Measurements from ENCODE around the gene MAST2.
"Not testable (repeated sequence)": the region's sequence is repeated elsewhere in the genome, so short reads cannot be mapped to it uniquely, and the experiment has no call there.

The MAST2 gene

GRCh38 chr1:45862008-45862407 is 58.6 kb downstream of the MAST2 start:
- no peak for DNase-seq

DNA sequence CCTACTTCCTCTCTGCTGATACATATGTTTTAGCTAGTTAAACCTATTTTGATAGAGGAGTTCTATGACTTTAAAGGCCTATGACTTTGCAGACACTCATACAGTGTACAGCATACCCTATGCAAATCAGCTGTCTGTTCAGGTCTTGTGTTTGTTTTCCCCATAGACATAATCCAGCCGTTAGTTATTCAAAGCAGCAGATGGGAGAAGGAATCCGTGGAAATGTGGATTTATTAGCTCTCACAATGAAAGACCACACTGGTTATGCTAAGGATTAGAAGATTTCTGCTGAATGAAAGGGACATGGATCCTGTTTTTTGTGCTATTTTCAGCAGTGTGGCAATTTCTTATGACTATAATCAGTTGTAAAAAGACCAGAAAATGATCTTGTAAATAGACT is 59.8 kb downstream of the MAST2 start:
- DNase-seq: no peak

DNA sequence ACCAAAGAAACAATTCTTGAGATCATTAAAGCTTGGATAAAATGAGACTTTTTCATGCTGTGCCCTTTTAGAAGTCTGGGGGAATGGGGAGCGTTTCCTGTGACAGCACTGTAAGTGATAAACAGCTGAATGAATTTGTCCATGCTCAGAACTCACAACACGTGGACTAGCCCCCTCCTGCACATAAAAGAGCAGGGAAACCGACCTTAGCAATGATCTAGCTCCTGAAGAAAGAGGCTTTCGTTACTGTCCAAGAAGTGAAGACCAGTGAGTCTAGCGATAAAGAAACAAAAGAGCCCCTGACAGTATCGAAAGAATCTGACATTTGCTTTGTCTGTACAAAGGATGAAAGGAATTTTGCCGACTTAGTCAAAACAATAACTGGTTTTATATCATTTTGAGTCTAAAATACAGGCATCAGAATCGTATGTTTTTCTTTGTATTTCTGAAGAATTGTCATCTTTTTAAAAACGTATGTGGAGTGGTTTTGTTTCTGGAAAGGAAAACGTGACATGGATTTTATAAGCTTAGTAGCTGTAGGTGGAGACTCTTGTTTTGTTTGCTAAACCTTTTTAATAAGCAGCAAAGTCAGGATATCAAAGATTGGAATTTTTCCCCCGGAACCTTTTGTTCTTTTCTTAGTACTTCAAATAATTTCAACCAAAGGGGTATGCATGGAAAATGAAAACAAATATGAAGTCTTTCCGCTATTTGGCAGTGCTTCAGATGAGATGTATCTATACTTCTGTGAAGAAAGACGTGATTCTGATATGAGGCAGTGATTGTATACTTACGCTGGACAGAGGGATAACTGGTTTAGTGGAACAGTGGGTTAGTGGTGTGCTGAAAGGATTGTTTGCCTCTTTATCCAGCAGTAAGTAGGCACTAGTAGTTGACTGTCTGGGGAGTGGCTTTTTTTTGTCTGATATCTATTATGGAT is 61.0 kb downstream of the MAST2 start:
- DNase-seq: no peak

DNA sequence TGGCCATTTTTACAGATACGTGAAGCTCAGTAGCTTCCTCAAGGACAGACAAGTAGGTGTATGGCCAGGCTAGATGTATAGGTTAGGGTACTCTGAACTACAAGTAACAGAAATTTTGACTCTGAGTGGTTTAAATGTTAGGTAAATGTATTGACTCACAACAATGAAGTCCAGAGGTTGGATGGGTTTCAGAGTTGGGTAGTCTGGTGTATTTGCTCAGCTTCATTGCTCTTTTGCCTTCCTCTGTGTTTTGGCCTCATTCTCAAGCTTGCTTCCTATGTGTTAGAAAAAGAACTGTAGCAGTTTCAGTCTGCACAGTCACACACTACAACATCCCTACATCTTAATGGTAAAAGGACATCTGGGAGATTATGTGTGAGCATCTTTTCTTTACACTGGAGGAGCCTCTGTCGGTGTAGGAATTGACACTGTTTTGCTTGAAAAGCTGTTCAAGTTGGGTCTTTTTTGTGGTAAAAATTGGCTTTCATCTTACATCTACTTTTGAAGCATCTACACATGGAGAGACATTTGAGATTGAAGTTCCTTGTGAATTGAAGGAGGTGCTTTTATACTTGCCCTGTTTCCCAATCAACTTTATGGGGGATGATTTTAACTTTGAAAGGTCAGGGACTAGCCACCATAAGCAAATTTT is 64.4 kb downstream of the MAST2 start:
- DNase-seq: no peak

- DNase-seq: no peak
Measured at GRCh38 chr1:45868861-45869260, 65.4 kb downstream of the MAST2 start.

- DNase-seq: no peak
Measured at GRCh38 chr1:45870500-45870899, 67.1 kb downstream of the MAST2 start.

GRCh38 chr1:45872173-45872801 is 68.9 kb downstream of the MAST2 start:
- DNase-seq: not testable (repeated sequence)

DNA sequence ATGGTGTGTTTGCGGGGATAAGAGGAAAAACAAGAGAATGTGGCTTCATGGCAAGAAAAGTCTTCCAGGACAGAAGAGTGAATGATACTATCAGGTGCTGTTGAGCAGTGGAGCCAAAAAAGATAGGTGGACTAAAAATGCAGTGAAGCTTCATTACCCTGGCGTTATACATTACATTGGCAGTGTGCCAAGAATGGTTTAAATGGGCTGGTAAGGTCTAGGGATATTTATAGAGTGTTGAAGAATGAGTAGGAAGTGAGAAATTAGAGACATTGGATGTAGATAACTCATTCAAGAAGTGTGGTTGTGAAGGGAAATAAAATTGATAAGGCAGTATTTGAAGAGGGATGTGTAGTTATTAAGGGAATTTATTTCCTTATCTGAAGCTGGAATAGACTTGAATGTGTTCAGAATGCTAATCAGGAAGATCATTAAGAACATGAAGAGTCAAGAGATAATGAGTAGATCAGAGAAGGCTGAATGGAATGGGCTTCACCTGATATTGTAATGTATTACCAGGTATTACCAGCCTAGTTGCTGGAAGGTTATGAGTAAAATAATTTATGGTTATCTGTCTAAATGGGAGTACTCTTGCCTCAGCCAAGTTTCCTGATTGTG is 72.7 kb downstream of the MAST2 start:
- DNase-seq: no peak

- no peak for DNase-seq
Measured at GRCh38 chr1:45877264-45877663, 73.9 kb downstream of the MAST2 start.

GRCh38 chr1:45879885-45880598 is 76.6 kb downstream of the MAST2 start:
- no peak for DNase-seq

DNA sequence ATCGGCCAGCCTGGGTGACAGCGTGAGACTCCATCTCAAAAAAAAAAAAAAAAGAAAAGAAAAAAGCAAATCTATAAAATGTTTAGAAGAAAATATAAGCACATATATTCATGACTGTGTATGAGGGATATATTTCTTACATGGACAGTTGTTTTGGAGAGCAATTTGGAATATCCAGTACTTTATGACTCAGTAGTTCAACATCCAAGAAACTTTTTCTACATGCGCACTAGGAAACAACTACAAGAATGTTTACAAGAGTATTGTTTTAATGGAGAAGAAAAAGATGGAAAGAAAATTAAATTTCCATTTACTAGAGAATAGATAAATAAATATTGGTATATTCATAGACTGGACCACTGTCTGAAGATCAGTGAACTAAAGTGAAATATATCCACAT is 77.5 kb downstream of the MAST2 start:
- no peak for DNase-seq

GRCh38 chr1:45883658-45884057 is 80.2 kb downstream of the MAST2 start:
- no peak for DNase-seq

GRCh38 chr1:45884700-45885099 is 81.3 kb downstream of the MAST2 start:
- DNase-seq: no peak

DNA sequence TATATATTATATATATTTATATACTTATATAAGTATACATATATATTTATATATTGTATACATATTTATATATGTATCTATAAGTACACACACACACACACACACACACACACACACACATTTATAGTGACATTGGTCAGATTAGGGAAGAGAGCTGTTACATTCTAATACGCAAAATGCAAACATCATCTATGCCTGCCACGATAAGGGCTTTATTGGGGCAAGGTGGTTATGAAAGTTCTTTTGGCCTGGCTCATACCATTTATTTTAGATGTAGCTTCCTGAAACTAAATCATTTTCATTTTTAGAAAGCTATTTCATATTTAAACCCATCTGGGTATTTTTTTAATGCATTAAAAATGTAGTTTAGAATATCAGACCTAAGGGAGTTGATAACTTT is 82.8 kb downstream of the MAST2 start:
- DNase-seq: no peak

DNA sequence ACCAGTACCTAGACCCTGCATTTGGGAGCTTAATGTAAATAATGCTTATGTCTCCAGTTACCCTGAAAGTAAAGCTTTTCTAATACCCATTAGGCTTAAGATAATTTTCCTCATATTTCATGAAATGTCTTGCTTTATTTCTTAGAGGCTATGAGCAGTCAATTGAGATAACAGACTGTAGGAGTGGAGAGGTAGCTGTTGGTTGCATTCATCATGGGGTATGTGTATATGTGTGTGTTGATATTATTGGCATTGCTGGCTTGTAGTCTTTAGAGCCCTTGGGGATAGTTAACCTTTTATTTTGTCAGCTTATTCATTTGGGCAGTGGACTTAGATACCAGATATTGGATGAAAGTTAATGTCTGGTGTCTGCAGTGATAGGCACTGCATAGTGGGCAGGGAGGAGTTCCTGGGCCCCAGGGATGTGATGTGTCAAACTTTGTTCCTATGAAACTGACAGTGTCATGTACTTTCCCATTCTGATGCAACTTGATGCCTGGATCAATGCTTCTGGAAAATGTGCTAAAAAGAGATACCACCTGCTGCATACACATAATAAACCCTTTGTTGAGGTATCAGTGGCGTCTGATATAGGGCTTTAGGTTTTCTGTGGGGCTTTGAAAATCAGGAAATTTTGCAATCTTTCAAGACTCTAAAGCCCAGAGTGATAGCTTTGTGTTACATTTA is 83.9 kb downstream of the MAST2 start:
- DNase-seq: no peak

DNA sequence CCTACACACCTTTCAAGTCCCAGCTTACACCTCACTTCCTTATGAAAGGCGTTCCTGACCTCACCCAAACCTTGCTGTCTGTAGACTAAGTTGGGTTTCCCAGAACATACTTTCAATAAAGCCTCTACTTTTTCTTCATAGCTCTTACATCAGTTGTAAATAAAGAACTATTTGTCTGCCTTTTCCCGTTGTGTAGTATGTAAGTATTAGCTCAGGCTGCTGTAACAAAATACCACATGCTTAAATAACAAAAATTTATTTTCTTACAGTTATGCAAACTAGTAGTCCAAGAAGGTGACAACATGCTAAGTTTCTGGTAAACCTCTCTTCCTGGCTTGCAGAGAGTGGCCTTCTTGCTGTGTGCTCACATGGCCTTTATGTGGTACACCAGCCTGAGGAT is 86.7 kb downstream of the MAST2 start:
- no peak for DNase-seq

DNA sequence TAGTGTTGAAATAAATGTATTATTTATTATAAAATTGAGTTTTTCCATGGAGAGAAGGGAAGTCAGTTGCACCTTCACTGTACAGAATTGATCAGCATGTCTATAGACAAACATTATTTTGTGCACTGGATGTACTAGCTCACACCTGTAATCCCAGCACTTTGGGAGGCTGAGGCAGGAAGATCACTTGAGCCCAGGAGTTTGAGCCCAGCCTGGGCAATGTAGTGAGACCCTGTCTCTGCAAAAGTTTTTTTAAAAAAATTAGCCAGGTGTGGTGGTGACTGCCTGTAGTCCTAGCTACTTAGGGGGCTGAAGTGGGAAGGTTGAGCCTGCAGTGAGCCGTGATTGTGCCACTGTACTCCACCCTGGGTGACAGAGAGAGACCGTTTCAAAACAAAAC is 87.7 kb downstream of the MAST2 start:
- no peak for DNase-seq

DNA sequence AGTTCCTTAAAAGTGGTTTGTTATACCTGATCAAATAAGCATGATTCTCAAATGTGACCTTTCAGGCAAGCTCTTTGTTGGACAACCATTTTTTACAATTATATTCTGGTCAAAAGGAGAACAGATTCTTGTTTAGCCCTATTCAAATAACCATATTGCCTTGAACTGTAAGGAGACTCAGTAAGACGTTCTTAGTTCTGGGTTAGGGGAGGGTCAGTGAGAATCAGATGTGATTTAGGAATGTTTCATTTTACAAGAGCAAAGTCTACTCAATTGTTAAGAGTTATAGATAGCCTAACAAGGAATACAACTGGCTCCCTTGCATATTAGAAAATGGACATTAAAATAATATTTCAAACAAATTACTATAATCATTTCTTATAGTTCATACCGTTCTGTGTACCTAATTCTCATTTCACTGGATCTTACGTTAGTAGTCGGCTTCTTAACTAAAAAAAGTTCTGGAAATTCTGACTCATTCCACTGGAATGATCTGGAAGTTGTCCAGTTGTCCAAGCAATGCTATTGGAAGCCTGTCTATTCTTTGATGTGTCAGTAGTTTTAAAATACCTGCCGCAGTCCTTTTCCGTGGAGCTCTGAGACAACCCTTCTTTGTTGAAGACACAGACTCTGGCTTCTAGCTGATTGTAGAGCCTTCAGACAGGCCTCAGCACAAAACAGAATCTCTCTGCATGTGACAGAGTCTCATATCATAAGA is 88.8 kb downstream of the MAST2 start:
- no peak for DNase-seq

DNA sequence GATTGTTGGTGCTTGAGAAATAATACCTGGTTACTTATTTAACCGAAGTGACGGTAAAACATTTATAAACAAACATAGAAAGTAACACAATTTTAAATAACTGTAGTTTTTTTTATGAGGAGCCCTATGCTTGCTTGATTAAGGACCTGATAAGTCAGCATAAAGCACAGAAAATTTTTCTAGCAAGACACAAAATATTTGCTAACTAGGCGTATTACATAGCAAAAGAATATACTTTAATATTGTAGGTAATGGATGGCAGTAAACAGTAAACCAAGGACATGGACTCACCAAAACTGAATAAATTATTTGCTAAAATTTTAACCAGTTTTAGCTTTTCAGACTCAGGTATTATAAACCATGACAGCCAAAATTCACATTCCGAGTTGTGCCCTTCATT is 90.9 kb downstream of the MAST2 start:
- DNase-seq: no peak

DNA sequence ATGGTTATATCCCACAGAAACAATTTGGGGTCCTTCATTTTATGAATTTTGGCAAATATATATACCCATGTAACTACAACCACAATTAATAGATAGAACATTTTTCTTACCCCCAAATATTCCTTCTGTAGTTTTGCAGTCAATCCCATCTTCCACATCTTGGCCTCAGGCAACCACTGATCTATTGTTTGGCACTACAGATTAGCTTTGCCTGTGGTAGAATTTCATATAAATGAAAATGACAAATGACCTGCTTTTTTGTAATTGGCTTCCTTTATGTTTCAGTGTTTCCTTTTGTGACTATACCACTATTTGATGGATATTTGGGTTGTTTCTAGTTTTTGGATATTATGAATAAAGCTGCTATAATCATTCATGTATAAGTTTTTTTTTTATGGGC is 91.5 kb downstream of the MAST2 start:
- DNase-seq: no peak

DNA sequence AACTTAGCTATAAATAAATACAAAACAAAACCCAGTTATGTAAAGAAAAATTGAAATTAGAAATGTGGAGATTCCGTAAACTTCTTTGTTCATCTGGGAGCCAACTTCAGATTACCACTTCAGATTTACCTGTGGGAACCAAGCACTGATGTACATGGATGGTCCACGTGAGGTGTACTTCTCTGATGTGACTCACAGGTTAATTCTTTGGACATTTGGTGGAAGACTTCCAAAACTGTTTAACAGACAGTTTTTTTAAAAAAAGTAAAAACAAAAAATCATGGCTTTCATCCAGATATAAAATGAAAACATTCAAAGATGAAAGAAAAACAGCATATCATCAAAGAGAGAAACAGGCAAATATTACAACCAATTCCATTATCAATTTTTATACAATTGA is 92.0 kb downstream of the MAST2 start:
- no peak for DNase-seq

GRCh38 chr1:45906883-45907282 is 103.5 kb downstream of the MAST2 start:
- DNase-seq: no peak

Measured in activated CD4-positive, alpha-beta T cell treated with anti-CD3 and anti-CD28 coated beads for 1 hour (primary cell).